NCI-H748 (cell line): ENCODE data around the gene HBP1.
"Not testable (repeated sequence)": the region's sequence is repeated elsewhere in the genome, so short reads cannot be mapped to it uniquely, and the experiment has no call there.

Experiments used
- DNase-seq: peaks from one replicate; lab custom pipeline; 2025; ENCODE audit not compliant: unreplicated experiment; lab: John Stamatoyannopoulos, UW

Gene HBP1

GRCh38 chr7:107220806-107221205 lies 52.0 kb downstream of the HBP1 start:
- not testable (repeated sequence) for DNase-seq

GRCh38 chr7:107224374-107225223 lies 55.8 kb downstream of the HBP1 start:
- DNase-seq = peak; percentile 77

DNA sequence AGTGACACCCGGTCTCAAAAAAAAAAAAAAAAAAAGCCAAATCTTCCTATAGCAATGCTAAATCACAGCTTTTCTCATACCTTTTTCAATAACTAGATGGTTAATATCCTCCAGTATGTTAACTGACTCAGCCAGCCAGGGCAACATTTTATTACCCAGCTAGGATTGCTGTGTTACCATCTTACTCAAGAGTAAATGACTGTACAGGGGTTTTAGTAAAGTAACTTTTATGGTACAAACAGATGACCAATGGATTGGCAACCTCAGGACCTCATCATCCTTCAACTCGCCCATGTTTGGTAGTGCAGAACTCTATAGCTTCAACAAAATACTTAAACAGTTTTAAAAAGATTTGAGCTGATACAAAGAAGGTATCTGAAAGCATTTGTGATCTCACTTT lies 59.5 kb downstream of the HBP1 start:
- no peak for DNase-seq

- DNase-seq = no peak
These were observed 61.5 kb downstream of the HBP1 start for GRCh38 chr7:107230334-107230733.

- DNase-seq = no peak
These were observed 63.8 kb downstream of the HBP1 start for GRCh38 chr7:107232568-107233090.

DNA sequence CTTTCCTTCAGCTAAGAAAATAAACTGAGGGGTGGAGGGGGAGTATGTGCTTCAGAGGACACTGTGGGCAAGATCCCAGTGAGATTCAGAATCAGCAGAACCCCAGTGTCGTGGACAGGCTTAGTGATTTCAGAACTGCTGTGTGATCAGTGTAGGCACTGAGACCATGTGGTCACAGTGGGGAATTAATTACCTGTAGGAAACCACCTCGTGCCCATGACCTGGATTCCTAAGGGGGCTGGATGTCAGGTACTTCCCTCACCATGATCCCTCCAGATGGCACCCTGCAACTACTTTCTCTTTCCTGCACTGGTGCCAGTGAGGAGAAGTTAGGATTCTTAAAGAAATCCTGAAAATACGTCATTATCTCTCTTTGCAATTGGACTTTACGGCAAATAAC lies 64.4 kb downstream of the HBP1 start:
- DNase-seq = no peak

DNA sequence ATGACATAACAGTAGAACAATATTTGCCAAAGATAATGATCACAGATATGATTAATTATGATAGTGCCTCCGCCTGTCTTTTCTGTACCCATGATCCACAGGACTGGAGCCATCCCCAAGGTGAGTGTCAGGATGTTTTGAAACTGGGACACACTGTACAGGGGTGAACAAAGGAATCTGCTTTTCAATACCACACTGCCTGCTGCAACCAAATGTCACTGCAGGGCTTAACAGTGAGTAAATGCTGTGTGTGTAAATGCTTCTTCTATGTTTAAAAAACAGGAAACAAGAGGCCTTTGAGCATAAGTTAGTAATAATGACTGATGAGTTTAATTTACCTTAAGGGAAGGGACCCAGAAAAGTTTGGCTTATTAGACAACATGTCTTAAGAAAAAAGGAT lies 65.2 kb downstream of the HBP1 start:
- DNase-seq = no peak

DNA sequence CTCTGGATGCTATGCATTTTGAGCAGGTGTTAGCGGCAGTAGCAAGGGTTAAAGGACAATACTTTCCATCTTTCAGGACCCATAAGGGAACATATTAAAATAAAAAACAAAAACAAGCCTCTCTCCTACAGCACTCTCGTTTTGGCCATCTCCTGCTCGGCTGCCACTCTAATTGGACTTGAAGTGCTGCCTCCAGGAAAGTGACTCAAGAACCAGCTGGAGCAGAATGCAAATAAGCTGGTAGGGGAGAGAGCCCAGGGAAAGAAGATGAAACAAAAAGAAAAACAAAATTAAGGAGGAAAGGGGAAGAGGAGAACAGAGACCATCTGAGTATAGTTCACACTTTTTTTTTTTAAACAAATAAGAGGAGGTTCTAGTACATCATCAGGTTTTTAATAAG lies 65.6 kb downstream of the HBP1 start:
- no peak for DNase-seq

- no peak for DNase-seq
These were observed 68.1 kb downstream of the HBP1 start for GRCh38 chr7:107236862-107237261.

DNA sequence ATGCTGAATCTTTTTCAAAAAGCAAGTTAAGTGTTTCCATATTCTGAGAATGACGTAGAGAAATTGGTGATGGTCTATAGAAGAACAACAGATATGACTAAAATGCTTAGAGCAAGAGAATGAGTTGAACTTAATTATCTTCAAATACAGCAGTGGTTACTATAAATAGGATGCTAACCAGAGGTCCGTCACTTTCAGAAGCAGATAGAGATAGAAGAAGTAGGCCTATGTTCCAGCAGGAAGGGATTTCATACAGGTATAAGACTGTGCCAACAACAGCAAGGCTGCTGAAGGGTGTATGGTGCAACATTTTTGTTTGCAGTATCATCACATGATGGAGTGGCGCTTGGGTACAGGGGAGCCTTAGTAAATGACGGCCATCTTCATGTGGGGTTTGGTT lies 68.6 kb downstream of the HBP1 start:
- DNase-seq = no peak

DNA sequence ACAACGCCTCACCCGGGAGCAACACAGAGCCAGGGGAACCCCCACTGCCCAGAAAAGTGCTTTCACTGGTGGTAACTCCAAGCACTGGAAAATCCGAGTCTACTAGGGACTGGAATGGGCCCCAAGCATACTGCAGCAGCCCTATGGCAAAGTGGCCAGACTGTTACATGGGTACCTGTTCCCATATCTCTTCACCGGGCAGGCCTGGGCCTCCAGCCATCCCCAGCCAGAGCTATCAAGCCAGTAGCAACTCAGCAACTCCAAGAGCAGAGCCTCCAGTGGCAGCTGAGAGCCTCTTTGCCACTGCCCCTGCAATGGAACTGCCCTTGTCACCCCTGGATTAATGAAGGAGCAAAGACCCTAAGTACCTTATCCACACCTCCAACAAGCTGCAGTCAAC lies 73.5 kb downstream of the HBP1 start:
- no peak for DNase-seq

GRCh38 chr7:107244613-107245012 lies 75.8 kb downstream of the HBP1 start:
- no peak for DNase-seq

GRCh38 chr7:107246836-107247235 lies 78.0 kb downstream of the HBP1 start:
- DNase-seq = not testable (repeated sequence)

DNA sequence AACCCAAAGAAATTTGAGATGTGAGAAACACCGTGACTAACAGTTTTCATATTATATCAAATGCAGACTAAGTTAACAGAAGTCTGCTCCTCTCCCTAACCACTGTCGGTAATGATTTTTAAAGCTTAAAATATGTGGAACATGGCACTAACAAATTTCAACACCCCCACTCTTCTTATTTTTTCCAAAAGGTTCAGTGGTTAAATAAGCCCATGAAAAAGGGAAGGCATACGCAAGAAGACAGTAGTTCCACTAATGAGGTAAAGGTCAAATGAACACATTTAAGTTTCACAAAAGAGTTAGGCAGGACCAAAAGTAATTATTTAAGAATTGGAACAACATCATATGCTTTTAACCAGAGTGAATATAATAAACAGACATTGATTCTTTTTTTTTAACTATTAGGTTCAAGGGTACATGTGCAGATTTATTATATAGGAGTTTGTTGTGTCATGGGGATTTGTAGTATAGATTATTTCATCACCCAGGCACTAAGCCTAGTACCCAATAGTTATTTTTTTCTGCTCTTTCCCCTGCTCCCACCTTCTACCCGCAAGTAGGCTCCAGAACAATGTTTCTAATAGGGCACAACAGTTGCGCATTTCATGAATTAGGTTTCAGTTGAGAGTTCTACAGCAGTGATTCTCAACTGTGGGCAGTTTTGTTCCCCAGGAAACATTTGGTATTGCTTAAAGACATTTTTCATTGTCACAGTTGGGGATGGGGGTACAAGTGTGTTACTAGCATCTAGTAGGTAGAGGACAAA lies 79.9 kb downstream of the HBP1 start:
- no peak for DNase-seq

DNA sequence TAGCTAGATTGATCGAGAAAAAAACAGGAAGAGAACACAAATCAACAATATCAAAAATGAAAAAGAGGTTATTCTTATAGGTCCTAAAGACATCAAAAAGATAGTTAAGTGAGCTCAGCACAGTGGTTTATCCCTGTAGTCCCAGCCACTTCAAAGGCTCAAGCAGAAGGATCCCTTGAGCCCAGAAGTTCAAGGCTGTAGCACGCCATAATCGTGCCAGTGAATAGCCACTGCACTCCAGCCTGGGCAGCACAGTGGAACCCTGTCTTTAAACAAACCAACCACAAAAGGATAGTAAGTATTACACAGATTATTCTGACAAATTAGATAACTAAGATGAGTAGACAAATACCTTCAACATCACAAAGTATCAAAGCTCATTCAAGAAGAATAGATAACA lies 83.2 kb downstream of the HBP1 start:
- DNase-seq = no peak
